ENCODE results near the gene CLEC17A.

- no peak for TF ChIP-seq POLR2A (IDR thresholded peaks at IDR 0.05; ENCODE audit: low read length)
- TF ChIP-seq GATA1 (IDR thresholded peaks at IDR 0.05; ENCODE audit: low read depth, low read length), result no peak
Observed at GRCh38 chr19:14580623-14581237, 2.2 kb upstream of the CLEC17A start.
